ENCODE data around the gene TAMALIN. TPM values are rescaled to one million over a fixed set of nuclear protein-coding genes. Genes with fewer than 3 reads are reported as not detected.

The TAMALIN gene
- polyA plus RNA-seq, 2 of the 4 experiments (the other 2 are of a cell fraction): 0.30 to 0.35 TPM

DNA sequence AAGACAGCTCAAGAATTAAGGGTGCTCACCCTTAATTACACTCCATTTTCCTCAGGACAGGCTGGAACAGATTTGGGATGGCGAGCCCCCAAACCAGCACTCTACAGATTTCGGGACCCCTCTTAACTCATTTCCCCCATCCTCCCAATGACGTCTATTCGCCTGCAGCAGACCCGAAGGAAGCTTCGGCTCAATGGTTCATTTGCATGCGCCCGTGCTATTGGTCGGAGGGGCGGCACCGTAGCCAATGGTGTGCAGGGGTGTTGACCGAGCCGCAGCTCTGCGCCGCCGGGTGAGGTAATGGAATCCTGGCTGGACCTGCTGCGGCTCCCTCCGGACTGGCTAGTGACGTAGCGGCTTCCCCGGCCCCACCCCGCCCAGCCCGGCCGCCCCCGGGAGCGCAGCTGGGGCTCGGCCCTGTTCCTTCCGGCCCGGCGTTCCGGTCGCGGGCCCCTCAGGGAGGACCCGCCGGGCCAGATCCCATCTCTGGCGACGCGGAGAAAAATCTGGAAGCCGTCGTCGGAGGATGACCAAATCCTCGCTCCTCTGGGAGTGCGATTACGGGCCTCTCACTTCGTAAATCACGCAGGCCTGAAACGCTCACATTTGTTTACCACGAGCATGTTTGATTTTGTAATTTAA lies 26.2 kb downstream of the TAMALIN start (continued):
- TF ChIP-seq, protein P1, sequence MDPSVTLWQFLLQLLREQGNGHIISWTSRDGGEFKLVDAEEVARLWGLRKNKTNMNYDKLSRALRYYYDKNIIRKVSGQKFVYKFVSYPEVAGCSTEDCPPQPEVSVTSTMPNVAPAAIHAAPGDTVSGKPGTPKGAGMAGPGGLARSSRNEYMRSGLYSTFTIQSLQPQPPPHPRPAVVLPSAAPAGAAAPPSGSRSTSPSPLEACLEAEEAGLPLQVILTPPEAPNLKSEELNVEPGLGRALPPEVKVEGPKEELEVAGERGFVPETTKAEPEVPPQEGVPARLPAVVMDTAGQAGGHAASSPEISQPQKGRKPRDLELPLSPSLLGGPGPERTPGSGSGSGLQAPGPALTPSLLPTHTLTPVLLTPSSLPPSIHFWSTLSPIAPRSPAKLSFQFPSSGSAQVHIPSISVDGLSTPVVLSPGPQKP (IDR thresholded peaks at IDR 0.05; ENCODE audit: low read depth, low read length): no peak
- no peak for TF ChIP-seq BHLHE40 (IDR thresholded peaks at IDR 0.05; ENCODE audit: low read depth, low read length)
- no peak for TF ChIP-seq NPAS2 (CRISPR knock-in tag; IDR thresholded peaks at IDR 0.05; ENCODE audit: borderline replicate concordance)
- TF ChIP-seq, protein P2, sequence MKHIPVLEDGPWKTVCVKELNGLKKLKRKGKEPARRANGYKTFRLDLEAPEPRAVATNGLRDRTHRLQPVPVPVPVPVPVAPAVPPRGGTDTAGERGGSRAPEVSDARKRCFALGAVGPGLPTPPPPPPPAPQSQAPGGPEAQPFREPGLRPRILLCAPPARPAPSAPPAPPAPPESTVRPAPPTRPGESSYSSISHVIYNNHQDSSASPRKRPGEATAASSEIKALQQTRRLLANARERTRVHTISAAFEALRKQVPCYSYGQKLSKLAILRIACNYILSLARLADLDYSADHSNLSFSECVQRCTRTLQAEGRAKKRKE (CRISPR knock-in tag; IDR thresholded peaks at IDR 0.05; ENCODE audit: low read depth): peak; percentile 55; the same call in 1 of the 2 replicates
- no peak for TF ChIP-seq SREBF2 (IDR thresholded peaks at IDR 0.05)
- TF ChIP-seq POLR2AphosphoS2 (conservative IDR thresholded peaks at IDR 0.05; ENCODE audit: low read length): no peak
- TF ChIP-seq, protein P3, sequence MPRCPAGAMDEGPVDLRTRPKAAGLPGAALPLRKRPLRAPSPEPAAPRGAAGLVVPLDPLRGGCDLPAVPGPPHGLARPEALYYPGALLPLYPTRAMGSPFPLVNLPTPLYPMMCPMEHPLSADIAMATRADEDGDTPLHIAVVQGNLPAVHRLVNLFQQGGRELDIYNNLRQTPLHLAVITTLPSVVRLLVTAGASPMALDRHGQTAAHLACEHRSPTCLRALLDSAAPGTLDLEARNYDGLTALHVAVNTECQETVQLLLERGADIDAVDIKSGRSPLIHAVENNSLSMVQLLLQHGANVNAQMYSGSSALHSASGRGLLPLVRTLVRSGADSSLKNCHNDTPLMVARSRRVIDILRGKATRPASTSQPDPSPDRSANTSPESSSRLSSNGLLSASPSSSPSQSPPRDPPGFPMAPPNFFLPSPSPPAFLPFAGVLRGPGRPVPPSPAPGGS (IDR thresholded peaks at IDR 0.05): no peak
- no peak for TF ChIP-seq GATA3 (IDR thresholded peaks at IDR 0.05; ENCODE audit: borderline replicate concordance)
- peak; percentile 59; the same call in 1 of the 2 replicates for TF ChIP-seq HOXB5 (CRISPR knock-in tag; IDR thresholded peaks at IDR 0.05)
- no peak for TF ChIP-seq ESRRA (IDR thresholded peaks at IDR 0.05; ENCODE audit: borderline replicate concordance, low read length)
- peak; percentile 81 for TF ChIP-seq EHF (CRISPR knock-in tag; IDR thresholded peaks at IDR 0.05)
- TF ChIP-seq JUN (IDR thresholded peaks at IDR 0.05): peak in 1 of 2 experiments; percentile 49; a peak in 1 of 5 replicates
- peak; percentile 84; the same call in 1 of the 2 replicates for TF ChIP-seq HEYL (CRISPR knock-in tag; IDR thresholded peaks at IDR 0.05)
- no peak; the same call in 1 of the 2 replicates for TF ChIP-seq HOXA7 (CRISPR knock-in tag; IDR thresholded peaks at IDR 0.05)
- peak; percentile 86; the same call in 1 of the 2 replicates for TF ChIP-seq HOXB13 (CRISPR knock-in tag; IDR thresholded peaks at IDR 0.05; ENCODE audit: low read depth)
- TF ChIP-seq, protein P4, sequence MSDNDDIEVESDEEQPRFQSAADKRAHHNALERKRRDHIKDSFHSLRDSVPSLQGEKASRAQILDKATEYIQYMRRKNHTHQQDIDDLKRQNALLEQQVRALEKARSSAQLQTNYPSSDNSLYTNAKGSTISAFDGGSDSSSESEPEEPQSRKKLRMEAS (IDR thresholded peaks at IDR 0.05): no peak
- TF ChIP-seq MAZ (IDR thresholded peaks at IDR 0.05; ENCODE audit: borderline replicate concordance, low read depth, low read length): no peak
- TF ChIP-seq, protein P5, sequence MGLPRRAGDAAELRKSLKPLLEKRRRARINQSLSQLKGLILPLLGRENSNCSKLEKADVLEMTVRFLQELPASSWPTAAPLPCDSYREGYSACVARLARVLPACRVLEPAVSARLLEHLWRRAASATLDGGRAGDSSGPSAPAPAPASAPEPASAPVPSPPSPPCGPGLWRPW (IDR thresholded peaks at IDR 0.05): no peak
- peak; percentile 93; the same call in 1 of the 2 replicates for TF ChIP-seq ZSCAN20 (CRISPR knock-in tag; IDR thresholded peaks at IDR 0.05)
- no peak for TF ChIP-seq JUNB (IDR thresholded peaks at IDR 0.05)
- no peak for TF ChIP-seq TP53 (CRISPR knock-in tag; IDR thresholded peaks at IDR 0.05)
- no peak for TF ChIP-seq EP300 (IDR thresholded peaks at IDR 0.05)
- TF ChIP-seq CEBPB (IDR thresholded peaks at IDR 0.05): no peak
- TF ChIP-seq NR3C1 (IDR thresholded peaks at IDR 0.05): no peak
- no peak for TF ChIP-seq MAFK (IDR thresholded peaks at IDR 0.05; ENCODE audit: partially characterized antibody)
- peak; percentile 53; the same call in 1 of the 2 replicates for TF ChIP-seq TFCP2L1 (CRISPR knock-in tag; IDR thresholded peaks at IDR 0.05)
- no peak for TF ChIP-seq RAD21 (conservative IDR thresholded peaks at IDR 0.05 in 1 of 2, IDR thresholded peaks at IDR 0.05 in 1 of 2)
- TF ChIP-seq NFE2L2 (conservative IDR thresholded peaks at IDR 0.05; ENCODE audit: low read length): no peak
